ENCODE data around the gene SCNN1A. TPM values are rescaled to one million over a fixed set of nuclear protein-coding genes. Genes with fewer than 3 reads are reported as not detected.
A peak's percentile ranks its signal among the peaks of the same experiment; 100 is the strongest.

Gene SCNN1A
- total RNA-seq, 1 experiment from 2014 or later, result 4.5 TPM

GRCh38 chr12:6368906-6369525 lies 6.3 kb downstream of the SCNN1A start:
- DNase-seq (ENCODE audit: low read depth), result peak; percentile 60

DNA sequence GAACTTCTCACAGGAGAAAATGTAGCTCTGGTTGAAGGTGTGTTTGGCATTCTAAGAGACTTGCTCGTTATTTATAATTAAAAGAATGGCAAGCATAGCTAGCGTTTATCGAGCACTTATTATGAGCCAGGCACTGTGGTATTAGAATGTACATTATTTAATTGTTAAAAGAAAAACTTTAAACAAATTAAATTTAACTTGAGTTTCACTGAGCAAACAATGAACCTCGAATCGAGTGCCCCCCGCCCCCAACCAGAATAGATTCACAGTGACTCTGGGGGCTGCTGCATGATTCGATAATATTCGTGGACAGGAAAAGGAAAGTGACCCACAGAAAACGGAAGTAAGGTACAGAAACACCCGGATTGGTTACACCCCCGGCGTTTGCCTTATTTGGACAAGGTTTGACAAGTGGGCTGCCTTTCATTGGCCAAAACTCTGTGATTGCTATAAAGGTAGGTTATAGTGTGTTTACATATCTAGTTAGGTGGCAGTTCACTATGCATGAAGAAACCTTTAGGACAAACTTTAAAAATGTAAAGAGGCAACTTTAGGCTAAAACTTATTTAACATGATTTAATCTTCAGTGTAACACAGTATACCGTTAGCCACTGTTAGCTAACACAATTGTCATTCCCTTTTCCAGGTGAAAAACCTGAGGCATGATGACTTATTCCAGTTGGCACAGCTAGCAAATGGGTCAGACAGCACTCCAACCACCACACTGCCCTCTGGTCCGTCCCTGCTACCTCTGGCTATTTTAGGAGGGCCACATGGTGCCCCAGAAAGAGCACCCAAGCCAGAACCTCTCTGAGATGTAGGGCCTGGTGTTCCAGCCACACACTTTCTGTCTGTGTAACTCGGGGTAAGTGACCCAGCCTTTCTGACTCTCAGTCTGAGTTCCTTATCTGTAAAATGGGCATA lies 7.1 kb downstream of the SCNN1A start:
- DNase-seq (ENCODE audit: low read depth), result no peak

DNA sequence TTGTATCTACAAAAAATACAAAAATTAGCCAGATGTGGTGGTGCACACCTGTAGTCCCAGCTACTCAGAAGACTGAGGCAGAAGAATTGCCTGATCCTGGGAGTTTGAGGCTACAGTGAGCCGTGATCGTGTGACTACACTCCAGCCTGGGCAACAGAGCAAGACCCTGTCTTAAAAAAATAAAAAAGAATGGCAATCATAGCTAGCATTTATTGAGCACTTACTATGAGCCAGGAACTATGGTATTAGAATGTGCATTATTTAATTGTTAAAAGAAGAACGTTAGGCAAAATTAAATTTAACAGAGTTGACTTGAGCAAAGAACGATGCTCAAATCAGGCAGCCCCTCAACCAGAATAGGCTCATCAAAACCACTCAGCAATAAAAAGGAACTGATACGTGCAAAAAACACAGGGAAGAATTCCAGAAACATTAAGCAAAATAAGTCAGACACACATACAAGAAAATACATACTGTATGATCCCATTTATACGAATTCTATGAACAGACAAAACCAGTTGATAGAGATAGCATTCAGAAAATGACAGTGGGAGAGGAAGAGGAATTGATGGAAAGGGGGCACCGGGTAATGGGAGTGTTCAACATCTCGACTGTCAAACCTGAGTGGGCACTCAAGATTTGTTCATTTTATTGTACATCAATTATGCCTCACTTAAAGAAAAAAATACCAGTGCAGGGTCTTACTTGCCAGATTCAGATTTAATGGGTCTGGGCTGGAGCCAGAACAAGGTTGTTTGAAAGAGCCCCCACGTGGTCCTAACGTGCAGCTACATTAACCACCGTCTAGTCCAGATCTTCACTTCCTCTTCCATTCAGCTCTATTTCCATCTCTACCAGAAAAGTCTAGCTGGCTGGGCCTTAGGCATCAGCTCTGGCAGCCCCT lies 8.0 kb downstream of the SCNN1A start:
- peak; percentile 50 for DNase-seq (ENCODE audit: low read depth)

GRCh38 chr12:6364044-6364374 lies 11.4 kb downstream of the SCNN1A start:
- DNase-seq (ENCODE audit: low read depth), result no peak

GRCh38 chr12:6363330-6364043 lies 11.9 kb downstream of the SCNN1A start:
- no peak for DNase-seq (ENCODE audit: low read depth)

DNA sequence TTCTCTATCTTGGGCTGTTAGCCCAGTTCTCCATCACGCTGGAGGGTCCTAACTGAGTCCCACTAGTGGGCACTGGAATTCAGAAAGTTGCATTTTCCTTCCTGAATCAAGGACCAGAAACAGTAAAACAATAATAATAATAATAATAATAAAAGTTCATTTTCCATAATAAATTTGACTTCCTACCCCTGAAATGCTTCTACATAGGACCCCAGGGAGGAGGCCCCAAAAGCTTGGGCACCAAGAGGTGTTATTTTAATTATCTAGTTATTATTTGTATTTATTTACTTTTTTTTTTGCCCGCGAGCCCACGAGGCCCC lies 12.4 kb downstream of the SCNN1A start:
- DNase-seq (ENCODE audit: low read depth), result no peak

GRCh38 chr12:6362403-6362802 lies 13.0 kb downstream of the SCNN1A start:
- DNase-seq (ENCODE audit: low read depth), result no peak

- peak; percentile 78 for DNase-seq (ENCODE audit: low read depth)
Observed at GRCh38 chr12:6361834-6362233, 13.5 kb downstream of the SCNN1A start.

DNA sequence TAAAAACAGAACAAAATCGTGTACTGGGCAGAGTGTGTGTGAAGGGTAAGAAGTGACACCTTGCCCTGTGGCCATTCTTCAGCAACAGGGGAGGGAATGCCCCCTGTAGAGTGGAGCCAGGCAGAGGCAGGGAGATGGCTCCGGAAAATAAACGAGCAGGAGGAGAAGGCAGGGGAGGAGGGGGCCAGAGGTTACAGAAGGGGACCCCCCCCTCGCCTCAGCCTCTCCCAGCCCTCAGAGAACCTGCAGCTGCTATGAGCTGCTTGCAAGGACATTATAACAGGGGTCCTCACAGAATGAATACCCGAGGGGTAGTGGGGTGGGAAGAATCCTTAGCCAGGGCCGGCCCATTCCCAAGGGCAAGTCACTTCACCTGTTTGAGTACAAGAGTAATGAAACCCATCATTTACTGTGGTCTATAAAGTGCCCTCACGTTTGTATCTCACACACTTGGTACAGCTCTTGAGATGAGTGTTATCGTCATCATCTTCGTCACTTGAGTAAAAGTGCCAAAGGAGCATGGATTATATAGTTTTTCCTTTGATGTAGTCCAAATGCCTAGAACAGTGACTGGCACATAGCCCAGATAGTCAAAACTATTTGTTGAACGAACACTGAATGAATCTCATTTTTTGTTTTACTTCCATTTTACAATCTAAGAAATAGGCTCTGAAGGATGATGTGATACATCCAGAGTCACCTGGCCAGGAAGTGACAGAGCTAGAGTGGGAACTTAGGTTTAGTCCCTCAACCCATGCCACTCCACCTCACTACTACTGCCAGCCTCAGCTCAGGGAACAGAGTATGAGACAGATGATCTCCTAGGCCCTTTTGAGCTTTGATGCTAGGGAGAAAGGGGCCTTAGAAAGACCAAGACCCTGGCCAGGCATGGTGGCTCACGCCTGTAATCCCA lies 14.5 kb downstream of the SCNN1A start:
- no peak for DNase-seq (ENCODE audit: low read depth)

DNA sequence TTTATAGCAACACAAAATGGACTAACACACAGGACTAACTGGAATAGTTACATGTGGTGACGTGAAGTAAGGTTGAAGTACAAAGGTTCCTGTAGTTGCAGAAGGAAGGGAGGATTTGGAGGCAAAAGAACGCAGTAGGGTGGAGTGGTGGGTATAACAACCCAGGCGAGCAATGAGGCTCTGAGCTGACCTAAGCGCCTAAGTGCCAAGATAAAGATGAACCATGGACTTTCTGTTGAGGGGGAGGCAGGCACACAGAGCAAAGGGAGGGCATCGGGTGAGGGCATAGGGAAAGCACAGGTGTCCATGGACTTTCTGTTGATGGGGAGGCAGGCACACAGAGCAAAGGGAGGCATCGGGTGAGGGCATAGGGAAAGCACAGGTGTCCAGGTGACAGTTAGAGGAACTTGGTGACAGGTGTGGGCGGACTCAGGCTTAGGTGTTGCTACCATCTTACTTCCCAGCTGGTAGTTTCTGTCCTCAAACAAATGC lies 15.2 kb downstream of the SCNN1A start:
- DNase-seq (ENCODE audit: low read depth), result no peak

DNA sequence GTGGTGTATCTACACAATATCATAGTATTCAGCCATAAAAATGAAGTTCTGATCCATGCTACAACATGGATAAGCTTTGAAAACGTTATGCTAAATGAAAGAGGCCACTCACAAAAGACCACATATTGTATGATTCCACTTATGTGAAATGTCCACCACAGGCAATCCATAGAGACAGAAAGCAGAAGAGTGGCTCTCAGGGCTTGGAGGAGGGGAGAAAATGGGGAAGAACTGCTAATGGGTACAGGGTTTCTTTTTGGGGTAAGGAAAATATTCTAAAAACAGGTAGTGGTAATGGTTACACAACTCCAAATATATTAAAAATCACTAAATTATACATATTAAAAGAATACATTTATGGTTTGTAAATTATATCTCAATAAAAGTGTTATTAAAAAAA lies 16.5 kb downstream of the SCNN1A start:
- DNase-seq (ENCODE audit: low read depth), result no peak

DNA sequence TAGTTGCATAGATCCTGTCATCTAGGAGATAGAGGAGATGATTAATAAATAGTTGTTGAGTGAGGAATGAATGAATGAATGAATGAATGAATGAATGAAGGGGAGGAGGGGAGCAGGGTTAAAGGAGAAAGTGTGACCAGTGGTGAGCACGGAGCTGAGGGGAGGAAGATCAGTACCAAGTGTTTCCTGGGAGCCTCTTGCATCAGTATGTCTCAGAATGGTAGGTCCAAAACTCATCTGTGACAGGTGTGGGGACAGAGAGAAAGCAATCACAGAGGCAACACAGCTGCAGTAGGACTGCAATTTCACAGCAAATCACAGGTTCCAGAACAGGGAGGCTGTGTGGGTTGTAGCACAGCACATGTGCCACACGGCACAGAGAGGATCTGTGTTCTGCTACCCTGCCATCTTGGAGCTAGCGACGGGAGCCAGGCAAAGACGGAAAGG lies 19.0 kb downstream of the SCNN1A start:
- DNase-seq (ENCODE audit: low read depth), result no peak

DNA sequence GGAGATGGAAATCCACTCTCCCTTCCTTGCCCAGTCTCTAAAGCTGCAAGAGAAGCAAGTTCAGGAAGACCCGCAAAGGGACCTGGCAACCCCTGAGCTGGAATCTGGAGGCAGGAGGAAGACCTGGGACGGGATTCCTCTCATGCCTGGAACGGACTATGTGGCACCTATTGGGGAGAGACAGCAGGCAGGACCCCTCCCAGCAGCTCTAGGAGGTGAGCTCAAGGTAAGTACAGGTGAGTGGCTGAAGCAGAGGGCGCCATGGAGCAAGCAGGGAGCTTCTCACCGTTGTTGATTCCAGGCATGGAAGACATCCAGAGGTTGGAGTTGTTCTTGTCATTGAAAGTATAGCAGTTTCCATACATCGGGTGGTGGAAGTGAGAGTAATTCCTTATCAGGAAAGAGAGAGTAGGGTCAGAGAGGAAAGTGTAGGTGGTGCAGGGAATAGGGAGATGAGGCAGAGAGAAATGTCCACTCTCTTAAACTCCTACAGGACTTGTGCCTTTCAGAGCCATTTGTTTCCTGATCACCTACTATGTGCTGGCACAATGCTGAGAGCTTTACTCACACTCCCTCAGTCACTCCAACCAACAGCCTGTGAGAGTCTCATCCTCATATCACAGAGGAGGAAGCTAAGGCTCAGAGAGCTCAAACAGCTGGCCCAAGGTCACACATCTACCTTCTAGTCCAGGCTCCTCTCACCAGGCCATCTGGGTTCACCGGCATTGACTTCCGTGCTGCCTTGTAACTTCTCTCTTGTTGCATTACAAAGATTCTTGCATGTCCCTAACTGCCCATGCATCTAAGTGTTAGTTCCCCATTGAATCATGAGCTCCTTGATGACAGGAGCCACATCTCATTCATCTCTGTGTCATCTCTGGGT lies 19.6 kb downstream of the SCNN1A start:
- no peak for DNase-seq (ENCODE audit: low read depth)

DNA sequence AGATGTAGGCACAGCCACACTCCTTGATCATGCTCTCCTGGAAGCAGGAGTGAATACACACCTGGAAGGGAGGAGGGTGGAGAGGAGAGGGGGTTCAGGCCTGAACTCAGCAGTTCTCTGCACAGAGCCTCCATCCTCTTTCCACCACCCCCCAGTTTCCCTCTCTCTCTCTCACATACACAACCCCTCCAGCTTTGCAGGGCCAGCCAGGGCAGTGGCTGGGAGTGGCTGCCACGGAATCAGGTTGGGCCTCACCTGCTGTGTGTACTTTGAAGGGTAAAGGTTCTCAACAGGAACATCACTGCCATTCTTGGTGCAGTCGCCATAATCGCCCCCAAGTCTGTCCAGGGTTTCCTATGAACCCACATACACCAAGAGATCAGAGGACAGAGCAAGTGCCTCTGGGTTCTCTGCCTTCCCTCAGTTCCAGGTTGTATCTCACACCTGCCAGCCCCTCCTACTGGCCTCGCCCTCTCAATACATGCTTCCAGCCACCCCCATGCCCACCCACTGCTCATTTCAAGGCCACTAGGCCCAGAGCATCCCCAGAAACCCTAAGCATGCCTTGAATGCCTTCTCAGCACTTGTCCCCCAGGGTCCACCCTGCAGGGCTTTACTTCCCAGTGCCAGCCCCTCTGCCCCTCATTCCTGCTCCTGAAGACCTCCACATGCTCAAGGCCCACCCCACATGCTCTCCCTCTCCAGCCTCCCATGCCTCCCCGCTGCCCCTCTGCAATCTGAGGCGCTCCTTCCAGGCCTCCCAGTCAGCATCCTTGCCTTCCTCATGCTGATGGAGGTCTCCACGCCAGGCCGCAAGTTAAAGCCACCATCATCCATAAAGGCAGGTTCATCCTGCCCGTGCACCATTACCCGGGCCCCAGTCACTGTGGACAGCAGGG lies 20.6 kb downstream of the SCNN1A start:
- DNase-seq (ENCODE audit: low read depth), result no peak

DNA sequence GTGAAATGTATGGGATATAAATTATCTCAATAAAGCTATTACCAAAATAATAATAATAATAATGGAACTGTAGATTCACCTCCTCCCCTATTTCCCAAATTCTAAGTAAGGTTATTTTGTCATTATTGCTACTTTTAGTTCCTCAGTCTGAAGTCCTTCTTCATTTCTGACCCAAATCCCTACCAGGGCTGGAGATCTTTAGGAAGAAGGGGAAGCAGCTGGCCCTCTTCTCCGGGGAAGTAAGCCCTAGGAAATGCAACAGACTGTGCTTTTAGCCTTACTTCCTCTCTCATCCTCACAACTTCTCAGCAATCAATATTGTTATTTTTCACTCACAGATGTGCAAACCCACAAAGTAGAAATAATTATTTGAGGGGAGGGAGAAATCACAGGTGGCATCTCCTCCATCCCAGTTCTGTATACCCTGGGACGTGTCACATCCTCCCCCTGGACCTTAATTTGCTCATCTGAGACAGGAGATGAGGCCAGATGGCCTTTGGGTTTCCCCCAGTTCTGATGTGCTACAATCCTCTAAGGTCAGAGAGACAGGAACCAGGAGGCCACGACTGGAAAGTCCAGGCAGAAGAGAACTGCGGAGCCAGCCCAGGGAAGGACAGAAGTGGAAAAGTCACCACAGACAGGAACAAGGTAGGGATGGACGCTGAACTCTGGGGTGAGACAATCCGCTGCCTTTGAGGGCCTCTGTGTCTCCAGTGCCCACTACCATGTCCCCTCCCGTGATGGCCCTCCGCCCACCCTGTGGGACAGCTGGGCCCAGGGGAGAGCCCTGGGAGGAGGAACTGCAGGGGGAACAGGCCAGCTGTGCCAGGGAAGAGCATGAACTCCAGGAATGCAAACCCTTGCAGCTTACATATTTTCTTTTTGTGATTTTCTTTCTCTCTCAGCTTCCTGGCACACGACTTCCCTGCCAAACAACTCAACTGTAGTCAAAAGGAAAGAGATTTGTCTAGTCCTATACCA lies 22.9 kb downstream of the SCNN1A start:
- DNase-seq (ENCODE audit: low read depth), result no peak

DNA sequence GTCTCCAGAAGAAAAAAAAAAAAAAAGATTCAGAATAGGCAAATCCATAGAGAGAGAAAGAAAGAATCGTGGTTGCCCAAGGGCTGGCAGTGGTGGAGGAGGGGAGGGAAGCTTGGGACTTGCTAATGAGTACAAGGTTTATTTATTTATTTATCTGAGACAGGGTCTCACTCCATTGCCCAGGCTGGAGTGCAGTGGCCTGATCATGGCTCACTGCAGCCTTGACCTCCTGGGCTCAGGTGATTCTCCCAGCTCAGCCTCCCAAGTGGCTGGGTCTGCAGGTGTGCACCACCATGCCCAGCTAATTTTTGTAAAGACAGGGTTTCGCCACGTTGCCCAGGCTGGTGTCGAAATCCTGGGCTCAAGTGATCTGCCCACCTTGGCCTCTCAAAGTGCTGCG lies 23.7 kb downstream of the SCNN1A start:
- no peak for DNase-seq (ENCODE audit: low read depth)

Data from M059J (cell line).